Measurements from ENCODE around the gene CEP72. TPM values are rescaled to one million over a fixed set of nuclear protein-coding genes. Genes with fewer than 3 reads are reported as not detected.
"Not testable (repeated sequence)": the region's sequence is repeated elsewhere in the genome, so short reads cannot be mapped to it uniquely, and the experiment has no call there.

CEP72 gene
- polyA plus RNA-seq, 1 donor (not counting 4 experiments of a cell fraction or from before 2014, with no cell fraction given) = 4.5 TPM

- H3K79me2 ChIP-seq (ENCODE audit: control insufficient read depth, insufficient read depth, low read length) = no peaks in the 10 kb centered on the region
- H4K20me1 ChIP-seq (ENCODE audit: control insufficient read depth, extremely low read depth, insufficient read depth, low read length) = no peaks in the 10 kb centered on the region
- H3K36me3 ChIP-seq (ENCODE audit: control insufficient read depth in 2 of 2, extremely low read depth in 1 of 2, insufficient read depth in 2 of 2, low read length in 2 of 2) = no peaks in the 10 kb centered on the region
- H3K9me3 ChIP-seq (ENCODE audit: control insufficient read depth, low read depth, low read length) = no peaks in the 10 kb centered on the region
- H3K9ac ChIP-seq (ENCODE audit: control insufficient read depth, extremely low read depth, insufficient read depth, low read length) = no peak overlapping the region
- no peak for TF ChIP-seq CTCF (optimal IDR thresholded peaks at IDR 0.05 in 1 of 3, IDR thresholded peaks at IDR 0.05 in 1 of 3, conservative IDR thresholded peaks at IDR 0.05 in 1 of 3; ENCODE audit: extremely low read depth in 1 of 3, insufficient read depth in 2 of 3, low read length in 3 of 3)
- TF ChIP-seq EZH2 (IDR thresholded peaks at IDR 0.05; ENCODE audit: low read length) = no peak
- FAIRE-seq = no peak
- H3K4me1 ChIP-seq (ENCODE audit: control insufficient read depth, extremely low read depth, insufficient read depth, low read length) = no peaks in the 10 kb centered on the region
- no peaks in the 10 kb centered on the region for H3K9me1 ChIP-seq (ENCODE audit: control insufficient read depth, extremely low read depth, insufficient read depth, low read length)
- no peaks in the 10 kb centered on the region for H3K27me3 ChIP-seq (ENCODE audit: control insufficient read depth, extremely low read depth, insufficient read depth, low read length)
- H3K4me3 ChIP-seq (ENCODE audit: control insufficient read depth in 2 of 3, extremely low read depth in 1 of 3, insufficient read depth in 2 of 3, low read depth in 1 of 3, low read length in 3 of 3) = no peak overlapping the region
- no peak overlapping the region for H3K27ac ChIP-seq (ENCODE audit: control insufficient read depth, insufficient read depth, low read length)
- no peak overlapping the region for H3K4me2 ChIP-seq (ENCODE audit: control insufficient read depth, extremely low read depth, insufficient read depth, low read depth, low read length)
- DNase-seq (ENCODE audit: low read depth, low spot score) = no peak
- dilution Hi-C loops (cut with MboI; ENCODE audit: extremely low pct_ligation_motif_present, low sequenced_read_pairs) = no loop called here
- no peak overlapping the region for H2AFZ ChIP-seq (ENCODE audit: control insufficient read depth, low read length)
Measured at GRCh38 chr5:685262-686171, 73.4 kb downstream of the CEP72 start.

- H3K27me3 ChIP-seq (ENCODE audit: control insufficient read depth, extremely low read depth, insufficient read depth, low read length); H3K9me1 ChIP-seq (ENCODE audit: control insufficient read depth, extremely low read depth, insufficient read depth, low read length); H3K27ac ChIP-seq (ENCODE audit: control insufficient read depth, insufficient read depth, low read length); H3K79me2 ChIP-seq (ENCODE audit: control insufficient read depth, insufficient read depth, low read length); H2AFZ ChIP-seq (ENCODE audit: control insufficient read depth, low read length); H3K9ac ChIP-seq (ENCODE audit: control insufficient read depth, extremely low read depth, insufficient read depth, low read length); FAIRE-seq; H3K4me2 ChIP-seq (ENCODE audit: control insufficient read depth, extremely low read depth, insufficient read depth, low read depth, low read length); DNase-seq (ENCODE audit: low read depth, low spot score); H3K9me3 ChIP-seq (ENCODE audit: control insufficient read depth, low read depth, low read length); H3K36me3 ChIP-seq (ENCODE audit: control insufficient read depth in 2 of 2, extremely low read depth in 1 of 2, insufficient read depth in 2 of 2, low read length in 2 of 2); dilution Hi-C loops (cut with MboI; ENCODE audit: extremely low pct_ligation_motif_present, low sequenced_read_pairs); H4K20me1 ChIP-seq (ENCODE audit: control insufficient read depth, extremely low read depth, insufficient read depth, low read length); H3K4me3 ChIP-seq (ENCODE audit: control insufficient read depth in 2 of 3, extremely low read depth in 1 of 3, insufficient read depth in 2 of 3, low read depth in 1 of 3, low read length in 3 of 3); H3K4me1 ChIP-seq (ENCODE audit: control insufficient read depth, extremely low read depth, insufficient read depth, low read length): not testable (repeated sequence)
Measured at GRCh38 chr5:686172-686523, 74.0 kb downstream of the CEP72 start.

- H2AFZ ChIP-seq (ENCODE audit: control insufficient read depth, low read length); H4K20me1 ChIP-seq (ENCODE audit: control insufficient read depth, extremely low read depth, insufficient read depth, low read length); H3K9me1 ChIP-seq (ENCODE audit: control insufficient read depth, extremely low read depth, insufficient read depth, low read length); H3K9me3 ChIP-seq (ENCODE audit: control insufficient read depth, low read depth, low read length); dilution Hi-C loops (cut with MboI; ENCODE audit: extremely low pct_ligation_motif_present, low sequenced_read_pairs); H3K79me2 ChIP-seq (ENCODE audit: control insufficient read depth, insufficient read depth, low read length); H3K9ac ChIP-seq (ENCODE audit: control insufficient read depth, extremely low read depth, insufficient read depth, low read length); DNase-seq (ENCODE audit: low read depth, low spot score); H3K4me3 ChIP-seq (ENCODE audit: control insufficient read depth in 2 of 3, extremely low read depth in 1 of 3, insufficient read depth in 2 of 3, low read depth in 1 of 3, low read length in 3 of 3); H3K27ac ChIP-seq (ENCODE audit: control insufficient read depth, insufficient read depth, low read length); FAIRE-seq; H3K27me3 ChIP-seq (ENCODE audit: control insufficient read depth, extremely low read depth, insufficient read depth, low read length); H3K4me2 ChIP-seq (ENCODE audit: control insufficient read depth, extremely low read depth, insufficient read depth, low read depth, low read length); H3K4me1 ChIP-seq (ENCODE audit: control insufficient read depth, extremely low read depth, insufficient read depth, low read length); H3K36me3 ChIP-seq (ENCODE audit: control insufficient read depth in 2 of 2, extremely low read depth in 1 of 2, insufficient read depth in 2 of 2, low read length in 2 of 2): not testable (repeated sequence)
Measured at GRCh38 chr5:686936-687335, 74.8 kb downstream of the CEP72 start.

GRCh38 chr5:688348-689010 is 76.3 kb downstream of the CEP72 start:
- H3K36me3 ChIP-seq (ENCODE audit: control insufficient read depth in 2 of 2, extremely low read depth in 1 of 2, insufficient read depth in 2 of 2, low read length in 2 of 2); H3K9ac ChIP-seq (ENCODE audit: control insufficient read depth, extremely low read depth, insufficient read depth, low read length); H3K4me2 ChIP-seq (ENCODE audit: control insufficient read depth, extremely low read depth, insufficient read depth, low read depth, low read length); DNase-seq (ENCODE audit: low read depth, low spot score); H2AFZ ChIP-seq (ENCODE audit: control insufficient read depth, low read length); FAIRE-seq; H4K20me1 ChIP-seq (ENCODE audit: control insufficient read depth, extremely low read depth, insufficient read depth, low read length); H3K27me3 ChIP-seq (ENCODE audit: control insufficient read depth, extremely low read depth, insufficient read depth, low read length); H3K4me1 ChIP-seq (ENCODE audit: control insufficient read depth, extremely low read depth, insufficient read depth, low read length); H3K4me3 ChIP-seq (ENCODE audit: control insufficient read depth in 2 of 3, extremely low read depth in 1 of 3, insufficient read depth in 2 of 3, low read depth in 1 of 3, low read length in 3 of 3); H3K79me2 ChIP-seq (ENCODE audit: control insufficient read depth, insufficient read depth, low read length); H3K9me1 ChIP-seq (ENCODE audit: control insufficient read depth, extremely low read depth, insufficient read depth, low read length); H3K9me3 ChIP-seq (ENCODE audit: control insufficient read depth, low read depth, low read length); dilution Hi-C loops (cut with MboI; ENCODE audit: extremely low pct_ligation_motif_present, low sequenced_read_pairs); H3K27ac ChIP-seq (ENCODE audit: control insufficient read depth, insufficient read depth, low read length): not testable (repeated sequence)

Data from keratinocyte (primary cell).